NCI-H2029 treated with DMSO at 0.1 percent for 48 hours (cell line): ENCODE data around the gene STXBP6.
"Not testable (repeated sequence)": the region's sequence is repeated elsewhere in the genome, so short reads cannot be mapped to it uniquely, and the experiment has no call there.

Experiments used
- DNase-seq: peaks from one replicate; lab custom pipeline; 2025; lab: John Stamatoyannopoulos, UW

Gene STXBP6

DNA sequence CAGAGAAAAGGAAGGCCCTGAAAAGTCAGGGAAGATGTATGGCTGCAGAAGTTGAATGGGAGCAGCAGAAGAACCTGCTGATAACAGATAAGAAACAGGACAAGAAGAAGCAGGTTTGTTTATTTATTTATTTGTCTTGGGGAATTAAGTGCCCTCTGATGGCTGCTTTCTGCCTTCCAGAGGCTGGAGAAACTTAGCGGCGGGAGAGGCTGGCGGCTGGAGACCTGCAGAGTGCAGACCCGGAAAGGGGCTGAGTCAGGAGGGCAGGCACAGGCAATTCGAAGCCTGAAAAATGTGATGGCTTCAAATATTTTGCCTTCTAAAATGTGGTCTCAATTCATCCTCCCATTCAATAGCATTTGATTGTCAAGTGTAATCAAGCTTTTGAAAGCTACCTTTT lies 247.7 kb downstream of the STXBP6 start:
- no peak for DNase-seq

DNA sequence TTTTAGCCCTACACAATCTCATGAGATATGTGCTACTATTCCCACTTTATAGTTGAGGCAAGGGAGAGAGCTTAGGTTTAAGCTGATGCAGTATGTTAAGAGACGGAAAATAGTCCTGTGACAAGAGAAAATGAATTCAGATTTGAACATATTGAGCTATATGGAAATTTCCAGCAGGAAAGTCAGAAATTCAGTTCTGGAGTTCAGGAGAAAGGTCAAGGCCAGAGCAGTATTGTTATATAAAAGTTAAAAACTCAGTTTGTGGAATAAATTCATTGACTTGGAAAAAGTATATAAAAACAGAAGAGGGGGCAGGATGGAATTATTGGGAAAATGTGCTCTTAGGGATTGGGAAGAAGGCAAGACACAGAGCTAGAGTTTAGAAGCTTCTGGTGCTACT lies 248.9 kb downstream of the STXBP6 start:
- DNase-seq, result no peak

DNA sequence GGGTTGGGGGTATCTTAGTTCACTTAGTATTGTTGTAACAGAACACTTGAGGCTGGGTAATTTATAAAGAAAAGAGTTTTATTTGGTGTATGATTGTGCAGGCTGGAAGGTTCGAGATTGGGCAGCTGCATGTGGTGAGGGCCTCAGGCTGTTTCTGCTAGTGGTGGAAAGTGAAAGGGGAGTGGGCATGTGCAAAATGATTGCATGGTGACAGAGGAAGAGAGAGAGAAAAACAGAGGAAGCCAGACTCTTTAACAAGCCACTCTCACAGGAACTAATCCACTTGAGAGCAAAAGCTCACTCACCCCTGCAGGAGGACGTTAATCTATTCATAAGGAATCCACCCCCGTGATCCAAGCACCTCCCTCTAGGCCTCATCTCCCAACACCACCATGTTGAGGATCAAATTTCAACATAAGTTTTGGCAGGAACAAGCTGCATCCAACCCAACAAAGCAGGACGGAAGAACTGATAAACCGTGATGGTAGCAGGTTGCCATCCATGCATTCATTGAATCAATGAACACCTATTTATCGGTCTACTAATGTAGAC lies 251.0 kb downstream of the STXBP6 start:
- peak; percentile 58 for DNase-seq

DNA sequence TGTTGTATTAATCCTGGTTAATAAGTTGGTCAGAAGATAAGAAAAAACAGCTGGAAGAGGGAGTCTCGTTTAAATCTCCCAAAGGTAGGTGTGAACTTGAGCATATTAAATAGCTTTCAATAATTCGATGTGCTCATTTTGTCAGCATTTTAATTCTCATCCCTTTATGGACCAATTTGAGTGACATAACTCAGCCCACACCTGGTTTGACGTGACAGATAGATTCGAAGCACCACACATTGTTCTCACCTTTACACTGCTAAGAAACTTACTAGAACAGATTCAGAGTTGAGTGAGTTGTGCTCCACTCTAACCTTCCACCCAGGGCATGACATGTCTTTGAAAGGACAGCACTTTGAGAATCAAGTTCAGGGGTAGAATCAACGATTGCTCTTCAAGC lies 254.5 kb downstream of the STXBP6 start:
- no peak for DNase-seq

DNA sequence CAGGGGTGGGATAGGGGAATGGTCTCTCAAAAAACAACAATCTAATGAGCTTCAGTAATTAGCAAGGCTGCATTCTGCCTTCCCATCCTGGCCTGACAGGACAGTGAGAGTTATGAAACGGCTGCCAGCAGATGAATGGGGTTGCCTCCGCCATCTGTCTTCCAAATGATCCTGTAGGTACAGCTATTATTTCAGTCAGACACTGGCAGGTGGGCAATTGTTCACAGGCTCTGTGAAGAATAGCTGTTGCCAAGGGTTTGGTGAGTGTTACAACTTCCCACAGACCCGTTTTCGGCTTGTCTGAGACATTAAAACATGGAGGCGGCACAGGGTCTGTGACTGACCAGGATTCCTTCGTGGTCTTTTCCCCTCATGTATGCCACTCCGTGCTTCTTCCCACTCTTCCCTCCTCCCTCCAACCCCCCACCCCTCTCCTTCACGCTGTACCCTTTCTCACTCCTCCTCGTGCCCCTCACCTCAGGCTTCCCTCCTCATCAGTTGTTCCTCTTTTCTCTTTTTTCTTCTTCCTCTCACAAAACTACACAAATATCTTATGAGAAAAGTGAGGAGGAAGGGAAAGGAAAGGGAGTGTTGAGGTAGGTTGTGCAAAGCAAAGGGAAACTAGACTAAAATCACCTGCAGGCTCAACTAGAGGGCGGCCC lies 255.2 kb downstream of the STXBP6 start:
- no peak for DNase-seq

DNA sequence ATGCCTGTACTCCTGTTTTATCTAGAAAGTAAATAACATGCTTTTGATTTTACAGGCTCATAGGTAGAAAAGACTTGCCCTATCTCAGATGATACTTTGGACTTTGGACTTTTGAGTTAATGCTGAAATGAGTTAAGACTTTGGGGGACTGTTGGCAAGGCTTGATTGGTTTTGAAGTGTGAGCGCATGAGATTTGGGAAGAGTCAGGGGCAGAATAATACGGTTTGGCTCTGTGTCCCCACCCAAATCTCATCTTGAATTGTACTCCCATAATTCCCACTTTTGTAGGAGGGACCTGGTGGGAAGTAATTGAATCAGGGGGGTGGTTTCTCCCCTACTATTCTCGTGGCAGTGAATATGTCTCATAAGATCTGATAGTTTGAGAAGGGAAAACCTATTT lies 259.8 kb downstream of the STXBP6 start:
- DNase-seq, result no peak

DNA sequence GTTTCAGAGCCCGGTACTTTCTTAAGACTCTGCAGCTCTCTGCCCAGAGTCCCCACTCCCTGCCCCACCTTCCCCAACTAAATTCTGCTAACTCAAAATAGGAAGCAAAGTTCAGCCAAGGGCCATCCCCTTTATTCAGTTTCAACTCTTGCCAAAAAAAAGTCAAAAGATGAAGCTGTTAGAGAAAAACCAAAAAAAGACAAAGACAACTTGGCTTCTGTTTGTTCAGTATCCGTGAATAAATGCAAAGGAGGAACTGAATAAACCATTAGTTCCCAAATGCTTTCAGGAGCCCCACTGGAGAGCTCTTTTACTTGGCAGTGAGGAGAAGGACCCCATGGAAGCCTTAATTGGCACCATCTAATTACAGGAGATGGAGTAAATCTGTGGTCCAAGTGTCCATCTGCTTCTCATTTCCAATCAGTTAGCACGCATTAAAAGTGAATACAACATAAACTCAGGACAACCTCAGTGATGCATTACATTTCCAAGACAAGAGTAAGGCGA lies 260.5 kb downstream of the STXBP6 start:
- no peak for DNase-seq

DNA sequence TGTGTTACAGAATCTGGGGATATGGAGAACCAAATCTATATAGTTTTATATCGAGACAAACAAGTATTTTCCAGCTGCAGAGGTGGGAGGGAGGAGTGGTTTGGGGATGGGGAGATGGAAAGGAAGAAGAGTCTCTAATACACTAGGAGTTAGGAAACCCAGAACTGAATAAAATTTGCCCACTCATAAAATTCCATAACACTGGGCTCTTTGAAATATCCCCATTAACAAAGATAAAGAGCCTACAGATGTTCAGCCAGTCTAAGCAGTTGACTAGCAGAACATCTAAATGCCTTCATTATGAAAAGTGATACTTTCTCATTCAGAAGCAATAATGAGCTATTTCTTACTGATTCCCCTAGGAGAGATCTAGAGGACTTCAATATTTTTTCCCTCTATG lies 264.2 kb downstream of the STXBP6 start:
- no peak for DNase-seq

DNA sequence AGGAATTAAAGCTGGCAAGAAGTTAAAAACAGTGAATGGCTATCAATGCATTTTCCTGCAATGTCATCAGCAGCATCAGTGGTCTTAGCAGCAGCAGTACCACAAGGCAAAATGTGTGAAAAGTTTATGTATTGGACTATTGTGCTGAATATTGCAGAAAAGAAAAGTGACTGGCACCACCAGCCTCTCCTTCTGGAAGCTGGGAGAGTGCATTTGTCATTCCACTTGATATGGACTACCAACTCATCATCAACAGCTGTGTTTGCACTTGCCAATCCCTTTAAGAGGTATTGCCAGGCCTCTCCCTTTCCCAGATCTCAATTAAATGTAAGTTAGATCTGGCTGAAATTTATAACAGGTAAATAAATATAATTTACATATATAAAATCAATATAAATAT lies 265.0 kb downstream of the STXBP6 start:
- DNase-seq, result peak; percentile 90

DNA sequence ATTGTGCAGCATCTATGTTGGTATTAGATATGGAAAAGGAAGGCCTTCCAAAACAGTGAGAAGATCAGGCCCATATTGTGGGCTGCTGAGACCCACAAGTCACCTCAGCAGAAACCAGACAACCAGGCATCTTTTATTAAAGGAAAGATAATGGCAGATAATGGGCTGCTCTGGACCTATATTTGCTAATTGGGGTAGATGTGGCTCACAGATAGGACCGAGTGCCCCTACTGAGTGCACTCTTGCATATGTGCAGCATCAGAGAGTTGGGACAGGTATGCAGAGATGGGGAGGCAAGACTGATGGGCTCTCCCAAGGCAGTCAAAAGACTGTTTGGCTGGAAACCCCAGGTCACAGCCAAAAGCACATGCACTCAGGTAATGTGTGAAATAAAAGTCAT lies 266.2 kb downstream of the STXBP6 start:
- no peak for DNase-seq

DNA sequence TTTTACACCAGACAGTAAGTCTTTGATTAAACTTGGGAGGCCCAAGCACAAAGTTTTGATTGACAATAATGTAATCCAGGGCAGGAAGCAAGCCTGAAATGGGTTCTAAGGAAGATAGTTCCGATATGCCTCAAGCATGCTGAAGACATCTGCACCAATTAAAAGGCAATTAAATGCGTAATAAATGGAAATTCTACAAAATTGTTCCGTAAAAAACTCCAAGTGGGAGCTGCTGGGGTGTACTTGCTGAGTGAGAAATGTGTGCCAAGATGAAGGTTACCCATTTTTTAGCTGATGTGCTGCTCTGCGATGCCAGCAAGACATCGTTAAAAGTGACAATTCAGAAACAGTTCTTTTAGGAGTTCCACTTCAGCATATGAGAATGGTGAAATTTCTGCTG lies 269.7 kb downstream of the STXBP6 start:
- no peak for DNase-seq

DNA sequence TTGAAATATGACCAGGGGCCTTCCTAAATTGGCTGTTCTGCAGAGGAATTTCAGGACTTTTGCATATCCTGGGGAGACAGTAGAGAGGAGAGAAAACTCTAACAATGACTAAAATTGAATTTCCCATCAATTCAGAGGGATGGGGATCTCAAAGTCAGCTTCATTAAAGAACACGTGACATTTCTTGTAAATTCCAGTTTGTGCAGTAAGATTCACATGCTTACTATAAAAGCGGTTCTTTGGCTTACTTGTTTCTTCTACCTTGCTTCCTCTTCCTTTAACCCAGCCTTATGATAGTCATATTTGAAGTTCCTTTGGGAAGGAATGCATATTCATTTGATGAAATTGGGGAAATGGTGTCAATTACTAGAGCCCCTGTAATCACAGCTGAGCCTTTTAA lies 272.3 kb downstream of the STXBP6 start:
- no peak for DNase-seq

DNA sequence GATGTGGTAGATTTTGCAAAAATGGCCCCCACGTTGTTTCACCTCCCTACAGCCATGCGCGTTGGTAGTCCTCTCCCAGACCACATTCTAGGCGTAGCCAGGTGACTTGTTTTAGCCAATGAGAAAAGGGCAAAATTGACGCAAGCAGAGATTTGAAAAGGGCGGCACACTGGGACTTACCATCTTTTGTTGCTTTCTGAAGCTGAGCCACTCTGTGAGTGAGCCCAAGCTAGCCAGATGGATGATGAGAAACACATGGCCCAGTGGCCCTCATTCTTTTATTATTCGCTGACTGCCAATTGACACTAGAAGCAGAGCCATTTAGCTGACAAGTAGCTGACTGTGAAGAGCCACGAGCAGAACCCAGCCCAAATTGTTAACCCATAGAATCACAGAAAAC lies 274.0 kb downstream of the STXBP6 start:
- DNase-seq, result no peak

DNA sequence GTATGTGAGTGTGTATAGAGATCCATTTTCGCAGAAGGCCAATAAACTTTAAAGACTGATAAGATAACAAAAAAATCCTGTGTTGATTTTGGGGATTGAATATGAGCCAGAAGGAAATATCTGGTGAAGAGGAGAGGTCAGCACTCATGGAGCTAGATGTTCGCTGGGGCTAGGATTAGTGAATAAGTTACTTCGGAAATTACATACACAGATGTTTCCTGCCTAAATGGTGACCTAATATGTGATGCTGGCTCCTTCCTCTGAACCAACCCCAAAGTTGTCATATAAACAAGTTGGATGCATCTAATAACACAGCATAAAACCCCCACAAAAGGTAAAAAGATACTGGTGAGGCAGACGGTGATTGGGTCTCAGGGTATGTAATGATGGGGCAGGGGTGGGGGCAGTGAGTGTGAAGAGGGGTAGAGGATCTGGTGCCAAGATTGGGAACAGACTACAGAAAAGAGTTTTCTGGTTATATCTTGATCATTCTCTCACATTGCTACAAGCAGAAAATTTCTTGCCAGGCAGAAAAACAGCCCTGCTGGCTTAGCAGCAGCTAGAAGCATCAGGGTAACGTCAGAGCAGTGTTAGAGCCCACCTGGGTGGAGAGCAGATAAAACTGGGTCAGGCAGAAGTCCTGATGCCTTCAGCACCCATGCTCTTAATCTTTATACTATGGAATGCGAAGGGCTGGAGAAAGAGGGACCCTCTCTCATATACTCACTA lies 275.6 kb downstream of the STXBP6 start:
- DNase-seq, result no peak

DNA sequence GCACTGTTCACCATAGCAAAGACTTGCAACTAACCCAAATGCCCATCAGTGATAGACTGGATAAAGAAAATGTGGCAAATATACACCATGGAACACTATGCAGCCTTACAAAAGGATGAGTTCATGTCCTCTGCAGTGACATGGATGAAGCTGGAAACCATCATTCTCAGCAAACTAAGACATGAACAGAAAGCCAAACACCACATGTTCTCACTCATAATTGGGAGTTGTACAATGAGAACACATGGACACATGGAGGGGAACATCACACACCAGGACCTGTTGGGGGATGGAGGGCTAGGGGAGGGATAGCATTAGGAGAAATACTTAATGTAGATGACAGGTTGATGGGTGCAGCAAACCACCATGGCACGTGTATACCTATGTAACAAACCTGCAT lies 276.4 kb downstream of the STXBP6 start:
- not testable (repeated sequence) for DNase-seq

DNA sequence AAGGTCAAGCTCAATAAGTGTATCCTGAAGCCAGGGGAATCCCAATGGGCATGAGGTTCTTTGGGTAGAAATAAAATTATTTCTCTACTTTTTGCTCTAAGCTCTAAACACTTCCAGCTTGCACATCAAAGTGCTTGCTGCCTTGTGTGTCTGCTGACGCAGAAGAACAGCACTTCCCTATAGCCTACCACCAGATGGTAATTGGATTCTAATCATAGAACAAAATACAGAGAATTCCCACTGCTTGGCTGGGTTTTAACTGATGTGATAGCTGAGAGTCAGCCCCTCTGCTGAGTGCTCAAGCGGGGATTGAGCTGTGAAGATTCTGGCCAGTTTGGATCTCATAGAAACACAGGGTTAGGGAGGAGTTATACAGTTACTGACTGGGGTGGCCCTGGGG lies 283.5 kb downstream of the STXBP6 start:
- DNase-seq, result no peak

DNA sequence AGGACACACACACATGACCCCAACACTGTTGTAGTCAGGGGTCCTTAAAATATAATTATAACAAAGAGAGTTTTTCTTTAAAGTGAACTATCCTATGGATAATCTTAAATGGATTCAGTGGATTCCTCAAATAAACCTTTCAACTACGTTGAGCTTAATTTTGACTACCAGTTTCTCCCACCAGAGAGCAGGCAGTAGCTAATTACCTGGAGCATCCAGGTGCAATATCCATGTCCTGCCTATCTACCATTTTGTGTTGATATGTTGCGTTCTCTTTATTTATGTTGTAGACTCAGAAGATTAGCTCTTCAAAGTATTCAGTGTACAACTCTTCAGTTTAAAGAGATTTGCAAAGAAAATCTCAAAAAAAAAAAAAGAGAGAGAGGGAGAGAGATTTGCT lies 288.8 kb downstream of the STXBP6 start:
- no peak for DNase-seq
